Endothelial cell of umbilical vein (primary cell): ENCODE data around the gene HLX.

ENCODE experiments used
- CTCF ChIP-seq, 2 donors: IDR thresholded peaks; 1 replicate in 1 of 2; 2 replicates in 1 of 2; pipeline ENCODE4 v1.5.1; 2011; ENCODE audit warnings: low read length in 2 of 2, mild to moderate bottlenecking in 2 of 2, moderate library complexity in 2 of 2, control low read depth in 1 of 2, inconsistent platforms in 1 of 2, low read depth in 1 of 2; ENCODE audit not compliant: insufficient read depth in 1 of 2; ENCODE audit errors: extremely low read depth in 1 of 2
- EZH2 ChIP-seq: IDR thresholded peaks from 2 replicates; pipeline ENCODE4 v1.6.1; 2012; ENCODE audit warnings: borderline replicate concordance, low read depth, mild to moderate bottlenecking, moderate library complexity, low read length, inconsistent platforms; ENCODE audit not compliant: severe bottlenecking
- FOS ChIP-seq: IDR thresholded peaks from 2 replicates; pipeline ENCODE4 v1.6.1; 2011; ENCODE audit warnings: mild to moderate bottlenecking, low read length, moderate library complexity, borderline replicate concordance; ENCODE audit not compliant: insufficient read depth
- JUN ChIP-seq: IDR thresholded peaks from 2 replicates; pipeline ENCODE4 v1.6.1; 2011; ENCODE audit warnings: borderline replicate concordance, low read depth; ENCODE audit not compliant: insufficient read length, insufficient read depth
- MYC ChIP-seq: IDR thresholded peaks from one replicate; pipeline ENCODE4 v1.6.1; 2011; ENCODE audit warnings: mild to moderate bottlenecking, low read depth, low read length
- POLR2A ChIP-seq: IDR thresholded peaks from 2 replicates; pipeline ENCODE4 v1.6.1; 2012; ENCODE audit warnings: low read depth, mild to moderate bottlenecking, control low read depth, low read length
- POLR2AphosphoS5 ChIP-seq: IDR thresholded peaks from 2 replicates; pipeline ENCODE4 v1.6.1; 2012; ENCODE audit warnings: low read depth, mild to moderate bottlenecking, control low read depth, low read length, moderate library complexity; ENCODE audit not compliant: insufficient read depth

GRCh38 chr1:220889333-220889732, 10.1 kb downstream of the HLX start:
- TF ChIP-seq CTCF (IDR thresholded peaks at IDR 0.05; ENCODE audit: extremely low read depth in 1 of 2, insufficient read depth in 1 of 2, low read depth in 1 of 2, low read length in 2 of 2) (no peak), EZH2 (no peak), POLR2AphosphoS5 (no peak), POLR2A (no peak), MYC (no peak), JUN (no peak), FOS (no peak)
